ENCODE results near the gene RPL3.

Gene RPL3

GRCh38 chr22:39316440-39317083, 2.9 kb downstream of the RPL3 start:
- DNase-seq: peak; percentile 85

- no peak for DNase-seq
Observed at GRCh38 chr22:39315389-39315788, 4.0 kb downstream of the RPL3 start.

DNA sequence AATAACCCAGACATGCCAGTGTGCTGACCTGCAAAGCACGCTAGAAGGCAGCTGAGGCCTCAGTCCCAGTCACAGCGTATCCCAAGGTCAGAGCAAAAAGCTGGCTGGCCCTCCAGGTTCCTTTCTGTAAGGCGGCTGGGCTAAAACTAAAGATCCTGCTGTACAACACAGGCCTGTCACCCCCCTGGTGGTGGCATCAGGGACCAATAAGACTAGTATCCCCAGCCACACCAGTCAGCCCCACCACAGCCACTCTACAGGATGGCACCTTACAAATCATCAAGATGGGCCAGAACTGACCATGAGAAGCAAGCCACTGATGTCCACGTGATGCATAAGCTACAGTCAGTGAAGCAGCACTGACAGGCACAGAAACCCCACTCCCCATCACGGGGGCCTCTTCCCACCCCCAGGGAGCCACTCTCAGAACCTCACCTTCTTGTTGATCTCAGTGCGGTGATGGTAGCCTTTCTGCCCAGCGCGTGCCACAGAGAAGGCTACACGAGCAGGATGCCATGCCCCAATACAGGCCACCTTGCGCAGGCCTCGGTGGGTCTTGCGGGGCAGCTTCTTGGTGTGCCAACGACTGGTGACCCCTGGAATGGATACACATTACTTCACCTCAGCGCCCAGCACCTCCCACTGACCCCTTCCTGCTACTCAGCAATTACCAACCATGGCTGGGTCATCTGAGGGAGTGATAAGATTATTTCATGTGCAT, 5.0 kb downstream of the RPL3 start:
- DNase-seq: no peak

DNA sequence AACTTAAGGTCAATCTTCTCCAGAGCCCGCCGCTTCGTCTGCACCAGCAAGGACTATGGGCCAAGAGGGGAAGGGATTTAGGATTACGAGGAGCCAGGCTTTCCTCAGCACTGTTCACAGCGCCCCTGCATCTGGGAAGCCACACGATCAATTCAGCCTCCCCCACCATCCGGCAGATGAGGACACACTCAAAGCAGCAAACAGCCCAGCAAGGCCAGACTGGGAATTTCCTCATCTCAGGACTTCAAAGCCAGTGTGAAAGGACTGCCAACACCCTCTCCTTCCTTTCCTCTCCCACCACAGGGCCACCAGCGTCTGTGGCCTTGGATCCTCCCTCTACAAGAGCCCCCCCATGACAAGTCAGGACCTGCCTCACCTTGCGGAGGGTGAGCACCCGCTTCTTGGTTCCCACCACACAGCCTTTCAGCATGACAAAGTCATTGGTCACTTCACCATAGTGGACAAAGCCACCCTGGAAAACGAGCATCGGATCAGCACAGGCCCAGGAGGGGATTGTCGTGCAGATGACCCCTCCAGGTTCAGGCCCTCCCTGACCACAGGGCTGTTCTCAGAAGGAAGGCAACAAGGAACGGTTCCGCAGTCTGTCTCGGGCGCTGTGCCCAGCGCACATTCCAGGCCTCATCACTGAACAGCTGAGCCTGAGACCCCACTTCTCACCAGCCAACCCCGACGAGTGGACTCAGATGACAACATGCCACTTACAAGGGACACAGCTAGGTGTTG, 6.0 kb downstream of the RPL3 start:
- no peak for DNase-seq

DNA sequence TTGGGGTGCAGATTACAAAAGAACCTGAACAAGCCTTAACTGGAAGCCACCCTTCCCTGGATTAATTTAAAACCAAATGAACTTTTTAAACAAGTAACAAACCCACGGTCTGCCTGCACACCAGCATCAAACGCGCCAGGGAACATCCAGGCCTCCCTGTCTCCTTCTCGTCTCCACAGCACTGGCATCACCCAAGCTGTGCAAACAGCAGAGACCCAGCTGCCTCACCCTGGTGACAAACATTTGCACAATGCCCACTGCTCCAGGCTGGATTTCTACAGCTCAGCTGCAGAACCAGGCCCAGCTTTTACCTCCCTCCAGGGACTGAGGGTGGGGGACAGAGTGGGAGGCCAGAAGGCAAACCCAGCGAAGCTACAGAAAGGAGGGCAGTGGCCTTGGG, 7.0 kb downstream of the RPL3 start:
- DNase-seq: no peak

DNA sequence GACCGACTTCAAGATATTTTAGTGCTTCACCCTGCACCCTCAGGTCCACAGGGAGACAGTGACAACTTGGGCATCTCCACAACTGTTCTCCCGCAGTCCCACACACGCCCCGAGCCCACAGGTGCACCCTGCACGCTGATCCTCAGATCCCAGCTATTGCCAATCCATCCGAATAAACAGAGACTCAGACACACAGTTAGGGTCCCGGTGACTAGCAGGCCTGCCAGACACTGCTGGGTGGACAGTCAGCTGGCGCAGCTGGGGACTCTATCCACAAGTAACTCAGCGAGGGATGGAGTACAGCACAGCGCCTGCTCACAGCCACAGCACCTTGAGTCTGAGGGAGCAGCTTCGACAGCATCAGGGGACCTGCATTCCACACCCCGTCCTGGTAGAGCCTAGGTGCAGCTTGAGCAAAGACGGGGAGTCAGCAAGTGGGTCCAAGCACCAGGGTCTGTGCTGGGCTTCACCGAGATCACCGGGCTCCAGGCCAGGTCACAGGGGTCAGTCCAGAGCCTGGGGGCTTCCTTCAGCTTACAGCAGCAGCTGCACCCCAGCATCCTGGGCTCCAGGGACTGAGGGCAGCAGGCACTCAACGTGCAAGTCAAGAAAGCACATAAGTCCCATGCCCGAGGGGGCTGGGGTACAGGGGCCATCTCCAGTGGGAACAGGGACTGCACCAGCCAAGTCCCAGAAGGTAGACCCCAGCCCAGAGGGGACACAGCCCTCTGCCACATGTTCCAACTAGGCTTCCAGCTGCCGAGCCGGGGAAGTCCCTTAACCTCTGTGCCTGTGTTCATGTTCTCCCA, 7.6 kb downstream of the RPL3 start:
- DNase-seq: peak; percentile 55

DNA sequence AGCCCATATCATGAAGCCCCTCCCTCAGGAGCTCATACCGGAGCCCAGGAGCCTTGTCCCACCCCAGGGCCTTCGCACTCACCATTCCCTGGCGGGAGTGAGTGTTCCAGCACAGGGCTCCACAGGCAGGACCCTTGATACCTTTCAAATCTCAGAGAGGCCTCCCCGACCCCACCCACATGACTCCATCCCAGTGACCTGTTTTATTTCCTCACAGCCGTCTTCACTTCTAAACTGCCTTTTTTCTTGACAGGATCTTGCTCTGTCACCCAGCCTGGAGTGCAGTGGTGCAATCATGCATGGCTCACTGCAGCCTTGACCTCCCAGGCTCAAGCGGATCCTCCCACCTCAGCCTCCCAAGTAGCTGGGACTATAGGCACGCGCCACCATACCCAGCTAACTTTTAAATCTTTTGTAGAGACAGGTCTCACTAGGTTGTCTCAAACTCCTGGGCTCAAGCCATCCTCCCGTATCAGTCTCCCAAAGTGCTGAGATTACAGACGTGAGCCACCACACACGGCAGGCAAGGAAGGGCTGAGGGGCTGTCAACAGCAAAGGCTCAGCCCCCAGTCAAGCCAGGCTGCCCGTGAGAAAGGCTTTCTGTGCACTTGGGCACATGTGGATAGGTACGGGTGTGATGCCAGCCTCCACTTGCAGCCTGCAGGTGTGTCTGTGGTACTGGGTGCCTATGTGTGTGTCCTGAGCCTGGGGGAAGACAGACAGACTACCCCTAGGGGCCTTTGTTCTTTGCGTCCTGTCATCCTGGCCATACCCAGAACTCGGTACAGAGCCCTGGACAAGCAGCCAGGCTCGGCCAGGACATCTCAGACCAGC, 9.3 kb downstream of the RPL3 start:
- no peak for DNase-seq

GRCh38 chr22:39309364-39309861, 10.0 kb downstream of the RPL3 start:
- no peak for DNase-seq

DNA sequence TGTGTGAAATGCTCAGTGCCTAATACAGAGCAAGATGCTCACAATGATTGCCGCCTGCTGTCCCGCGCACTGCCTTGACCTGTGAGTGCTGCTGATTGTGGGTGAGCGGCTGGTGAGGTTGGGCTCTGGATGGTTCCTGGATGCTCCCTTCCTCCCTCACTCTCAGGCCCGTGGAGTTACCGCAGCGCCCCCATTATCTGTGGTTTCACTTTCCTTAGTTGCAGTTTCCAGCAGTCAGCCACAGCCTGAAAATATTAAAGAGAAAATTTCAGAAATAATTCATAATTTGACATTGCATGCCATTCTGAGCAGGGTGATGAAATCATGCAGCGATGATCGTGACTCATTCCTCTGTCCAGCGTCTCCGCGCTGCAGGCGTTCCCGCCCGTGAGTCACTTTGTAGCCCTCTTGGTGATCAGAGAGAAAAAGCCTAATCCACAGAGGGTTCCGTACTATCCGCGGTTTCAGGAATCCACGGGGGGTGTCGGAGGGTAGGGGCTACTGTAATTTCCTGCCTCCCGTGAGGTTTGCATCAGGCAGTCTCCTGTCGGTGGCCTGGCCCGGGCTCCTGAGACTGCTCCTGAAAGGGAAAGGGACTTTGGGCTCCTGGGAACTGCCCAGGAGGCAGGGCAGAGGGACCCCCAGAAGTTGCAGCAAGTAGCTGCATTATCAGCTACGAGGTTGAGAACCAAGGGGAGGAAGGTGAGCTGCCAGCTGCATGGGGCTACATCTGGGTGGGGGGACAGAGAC, 10.6 kb downstream of the RPL3 start:
- DNase-seq: no peak

GRCh38 chr22:39306456-39307361, 12.7 kb downstream of the RPL3 start:
- DNase-seq: peak; percentile 72

DNA sequence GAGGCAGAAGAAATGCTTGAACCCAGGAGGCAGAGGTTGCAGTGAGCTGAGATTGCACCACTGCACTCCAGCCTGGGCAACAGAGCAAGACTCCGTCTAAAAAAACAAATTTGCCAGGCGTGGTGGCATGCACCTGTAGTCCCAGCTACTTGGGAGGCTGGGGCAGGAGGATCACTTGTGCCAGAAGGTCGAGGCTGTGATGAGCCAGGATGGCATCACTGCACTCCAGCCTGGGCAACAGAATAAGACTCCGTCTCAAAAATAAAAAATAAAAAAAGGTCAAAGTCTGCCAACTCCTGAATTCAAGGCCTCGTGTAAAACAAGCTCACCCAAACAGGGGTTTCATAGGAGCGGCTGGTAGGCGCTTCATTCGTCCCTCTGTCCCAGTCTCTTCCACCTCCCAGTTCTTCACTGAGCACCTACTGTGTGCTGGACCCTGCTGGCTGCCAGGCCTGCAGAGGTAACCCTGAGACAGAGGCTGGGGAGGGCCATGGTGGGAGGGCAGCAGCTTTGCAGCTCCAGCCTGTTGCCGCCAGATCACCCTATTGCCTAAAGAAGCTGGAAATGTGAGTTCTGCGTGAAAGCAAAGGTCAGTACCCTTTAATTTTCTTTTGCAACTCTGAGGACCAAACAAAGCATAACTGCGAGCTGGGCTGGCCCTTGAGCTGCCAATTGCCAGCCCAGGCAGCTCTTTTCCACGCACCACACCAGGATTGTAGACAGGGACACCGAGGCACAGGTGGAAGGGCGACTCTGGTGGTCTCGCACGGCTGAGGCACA, 15.3 kb downstream of the RPL3 start:
- no peak for DNase-seq

DNA sequence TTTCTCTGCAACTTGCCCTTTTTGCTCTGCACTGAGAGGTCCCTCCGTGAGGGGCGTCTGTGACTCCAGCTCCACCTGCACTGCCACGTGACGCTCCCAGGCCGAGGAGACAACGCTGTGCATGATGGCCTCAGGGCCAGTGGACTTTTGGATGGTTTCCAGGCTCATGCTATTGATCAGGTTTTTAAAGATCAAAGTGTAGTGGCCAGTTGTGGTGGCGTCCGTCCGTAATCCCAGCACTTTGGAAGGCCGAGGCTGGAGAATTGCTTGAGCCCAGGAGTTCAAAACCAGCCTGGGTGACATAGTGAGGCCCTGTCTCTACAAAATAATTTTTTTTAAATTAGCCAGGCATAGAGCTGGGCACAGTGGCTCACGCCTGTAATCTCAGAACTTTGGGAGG, 16.1 kb downstream of the RPL3 start:
- no peak for DNase-seq

DNA sequence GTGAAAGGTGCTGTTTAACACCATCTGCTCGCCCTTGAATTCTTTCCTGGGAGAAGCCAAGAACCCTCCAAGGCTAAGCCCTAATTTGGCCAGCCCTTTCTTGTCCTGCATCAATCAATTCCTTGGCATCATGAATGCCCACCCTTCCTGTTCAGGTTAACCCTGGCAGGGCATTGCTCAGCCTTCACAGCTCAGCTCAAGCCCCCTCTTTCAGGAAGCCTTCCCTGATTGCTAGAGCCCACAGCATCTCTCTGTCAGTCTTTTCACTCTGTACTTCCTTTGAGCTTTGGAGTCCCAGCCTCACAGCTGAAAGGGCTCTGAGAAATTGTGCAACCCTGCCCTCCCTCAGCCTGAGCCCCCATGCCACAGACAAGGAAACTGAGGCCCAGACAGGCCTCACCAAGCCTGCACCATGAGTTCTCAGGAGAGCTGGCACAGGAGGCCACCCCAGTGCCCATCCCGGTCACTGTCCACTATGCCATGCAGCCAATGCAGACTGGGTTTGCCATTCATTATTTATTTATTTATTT, 16.9 kb downstream of the RPL3 start:
- DNase-seq: no peak

DNA sequence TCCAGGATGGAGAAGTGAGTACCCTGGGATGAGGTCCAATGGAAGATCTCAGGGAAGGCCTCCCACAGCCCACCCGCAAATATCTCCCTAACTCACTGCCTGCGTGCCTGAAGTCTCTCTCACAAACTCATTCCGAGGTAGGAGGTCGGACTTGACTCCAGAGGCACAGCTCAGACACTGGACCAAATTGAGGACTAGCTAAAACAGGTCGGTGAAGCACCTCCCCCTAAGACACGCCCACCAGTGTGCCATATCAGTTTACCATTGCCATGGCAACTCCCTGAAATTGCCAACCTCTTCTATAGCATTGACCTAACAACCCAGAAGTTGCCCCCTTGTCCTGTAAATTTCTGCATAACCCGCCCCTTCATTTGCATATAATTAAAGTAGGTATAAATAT, 17.5 kb downstream of the RPL3 start:
- no peak for DNase-seq

DNA sequence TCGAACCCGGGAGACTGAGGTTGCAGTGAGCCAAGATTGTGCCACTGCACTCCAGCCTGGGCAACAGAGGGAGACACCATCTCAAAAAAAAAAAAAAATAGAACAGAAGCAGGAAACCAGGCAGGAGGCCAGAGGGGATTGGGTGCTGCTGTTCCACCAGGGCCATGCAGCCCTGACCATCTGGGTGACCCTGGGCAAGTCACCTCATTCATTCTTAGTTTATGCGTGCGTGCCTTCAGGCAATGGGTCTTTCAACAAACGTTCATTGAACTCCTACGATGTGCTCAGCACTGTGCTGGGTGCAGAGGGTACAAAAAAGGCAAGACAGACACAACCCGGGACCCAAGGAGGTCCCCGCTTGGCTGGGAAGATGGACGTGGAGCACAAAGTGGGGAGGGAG, 18.3 kb downstream of the RPL3 start:
- no peak for DNase-seq

- no peak for DNase-seq
Observed at GRCh38 chr22:39300186-39300830, 19.1 kb downstream of the RPL3 start.

GRCh38 chr22:39299829-39300178, 19.6 kb downstream of the RPL3 start:
- DNase-seq: no peak

- DNase-seq: no peak
Observed at GRCh38 chr22:39298241-39298987, 21.0 kb downstream of the RPL3 start.

Data from activated CD4-positive, alpha-beta T cell treated with anti-CD3 and anti-CD28 coated beads for 48 hours (primary cell).